Stimulated activated CD4-positive, alpha-beta T cell treated with anti-CD3 and anti-CD28 coated beads, Interleukin-4, amount 100 ng/mL, for 1 hour (primary cell): Measurements from ENCODE around the gene IL17RA.

Experiments
- DNase-seq: peaks from one replicate; pipeline ENCODE4 v3.0.0-alpha.2; 2020

IL17RA gene

DNA sequence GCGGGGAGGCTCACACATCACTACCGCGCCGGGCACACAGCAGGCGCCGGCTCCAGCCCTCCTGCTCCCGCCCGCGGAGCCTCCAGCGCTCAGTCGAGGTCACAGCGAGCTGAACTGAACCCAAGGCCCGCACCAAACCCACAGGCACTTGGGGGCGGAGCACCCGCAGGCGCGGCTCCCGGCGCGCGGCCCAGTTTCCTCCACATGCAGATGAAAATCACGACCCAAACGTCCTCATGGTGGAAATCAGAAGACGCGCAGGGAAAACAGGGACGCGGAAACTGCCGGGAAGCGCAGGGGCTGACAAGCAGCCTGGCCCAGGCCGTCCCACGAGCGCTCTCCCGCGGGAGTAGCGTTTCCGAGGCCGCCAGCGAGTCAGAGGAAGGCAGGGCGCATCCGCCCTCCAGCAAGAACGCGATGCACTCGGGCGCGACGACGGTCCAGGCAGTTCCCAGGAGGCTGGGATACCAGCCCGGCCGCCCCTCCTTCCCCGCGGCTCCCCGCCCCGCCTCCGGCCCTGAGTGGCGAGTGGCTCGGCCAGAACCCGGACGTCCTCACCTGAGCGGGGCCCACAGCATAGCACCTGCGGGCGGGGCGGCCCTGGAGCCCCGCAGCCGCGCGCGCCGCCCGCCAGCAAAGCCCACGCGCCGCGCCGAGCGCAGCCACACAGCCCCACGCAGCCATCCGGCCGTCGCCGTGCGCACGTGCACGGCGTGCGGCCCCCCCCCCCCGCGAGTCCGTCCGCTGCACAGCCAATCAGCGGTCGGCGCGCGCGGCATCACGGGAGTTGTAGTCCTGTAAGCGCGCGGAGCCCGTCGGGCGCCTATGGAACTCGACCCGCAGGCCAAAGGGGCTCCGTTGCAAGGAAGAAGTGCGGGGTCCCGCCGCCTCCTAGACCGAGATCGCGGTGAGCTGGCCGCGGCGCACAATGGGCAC, 74.0 kb downstream of the IL17RA start, which contains the start of gene HDHD5:
HDHD5 (minus strand) TSS at position 710 of the 936 bp plus-strand sequence; CDS start at position 684, 26 bp downstream.
- peak; percentile 94 for DNase-seq

GRCh38 chr22:17159504-17159951, 74.7 kb downstream of the IL17RA start:
- DNase-seq: peak; percentile 76

GRCh38 chr22:17161991-17162390, 77.2 kb downstream of the IL17RA start:
- no peak for DNase-seq

DNA sequence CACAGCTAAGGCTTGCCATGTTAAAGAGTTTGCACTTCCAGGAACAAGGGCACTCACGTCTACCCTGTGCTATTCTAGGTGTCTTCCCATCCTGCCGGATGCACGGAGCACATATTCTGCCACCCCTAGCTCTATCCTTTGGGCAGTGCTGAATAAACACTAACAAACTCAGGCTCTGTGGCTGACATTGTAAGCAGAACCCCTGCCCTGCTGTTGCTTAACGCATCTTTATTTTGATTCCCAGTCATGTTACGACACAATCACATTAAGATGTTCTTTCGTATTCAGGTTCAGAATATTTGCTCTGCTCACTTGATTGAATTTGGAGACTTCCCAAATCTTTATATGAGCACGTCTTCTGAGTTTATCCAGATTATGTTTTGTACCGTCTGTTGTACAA, 77.9 kb downstream of the IL17RA start:
- DNase-seq: no peak

DNA sequence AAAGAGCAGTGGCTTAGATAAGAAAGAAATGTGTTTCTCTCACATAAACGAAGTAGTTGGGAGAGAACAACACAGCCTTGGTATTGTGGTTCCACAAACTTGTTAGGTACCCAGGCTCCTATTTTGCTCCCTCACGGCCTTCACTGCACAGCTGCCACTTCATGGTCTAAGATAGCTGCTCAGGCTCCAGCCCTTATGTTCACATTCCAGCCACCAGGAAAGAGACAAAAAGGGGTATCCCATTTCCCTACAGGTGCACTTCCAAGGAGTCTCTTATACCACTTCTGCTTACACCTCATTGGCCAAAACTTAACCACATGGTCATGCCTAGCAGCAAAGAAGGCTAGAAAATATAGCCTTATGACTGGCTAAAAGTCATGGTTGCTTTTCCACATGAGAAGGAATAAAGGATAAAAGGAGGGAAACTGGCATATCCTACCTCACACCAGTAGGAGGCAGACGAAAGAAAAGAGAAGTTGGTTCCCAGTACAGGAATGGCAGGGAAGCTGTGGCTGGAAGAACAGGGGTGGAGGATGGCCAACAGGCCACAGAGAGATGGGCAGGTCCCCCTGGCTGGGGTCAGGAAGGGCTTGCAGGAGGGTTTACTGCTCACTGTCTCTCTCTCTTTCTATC, 79.7 kb downstream of the IL17RA start:
- DNase-seq: no peak
